Measurements from ENCODE around the gene RIPOR3.
"Not testable (repeated sequence)": the region's sequence is repeated elsewhere in the genome, so short reads cannot be mapped to it uniquely, and the experiment has no call there.

RIPOR3 gene

DNA sequence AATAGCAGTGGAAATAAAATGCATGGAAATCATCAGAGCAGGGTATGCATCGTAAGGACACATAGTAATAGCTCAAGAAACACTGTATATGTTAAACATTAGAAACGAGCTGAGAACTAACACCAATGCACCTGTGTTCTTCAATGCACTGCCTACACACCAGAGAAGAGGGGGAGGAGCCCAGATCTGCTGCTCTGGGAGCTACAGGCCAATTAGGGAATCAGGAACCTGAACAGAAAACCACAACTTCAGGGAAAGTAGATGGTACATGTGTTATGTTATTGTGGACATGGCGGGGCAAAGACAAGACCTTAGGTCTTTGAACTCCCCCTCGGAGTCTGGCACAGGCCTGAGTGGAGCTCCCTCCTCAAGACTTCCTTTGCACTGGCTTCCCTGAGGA is 39.7 kb downstream of the RIPOR3 start:
- no peak for DNase-seq

DNA sequence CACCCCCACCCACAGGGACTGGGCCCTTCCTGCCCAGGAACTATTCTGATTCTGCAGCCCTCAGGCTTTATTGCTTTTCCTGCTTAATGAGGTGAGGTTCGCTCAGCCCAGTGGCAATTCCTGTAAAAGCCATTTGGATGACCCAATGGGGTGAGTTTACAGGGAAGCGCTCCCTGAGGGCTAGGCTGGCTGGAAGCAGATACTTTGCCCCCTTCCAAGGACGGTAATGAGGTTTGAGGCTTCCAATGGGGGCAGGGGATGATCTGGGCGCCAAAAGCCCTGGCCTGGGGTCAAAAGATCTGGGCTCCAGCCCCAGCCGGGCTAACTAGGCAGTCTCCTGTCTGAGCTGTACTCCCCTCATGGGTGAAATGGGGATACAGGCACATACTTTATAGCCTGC is 41.8 kb downstream of the RIPOR3 start:
- no peak for DNase-seq

DNA sequence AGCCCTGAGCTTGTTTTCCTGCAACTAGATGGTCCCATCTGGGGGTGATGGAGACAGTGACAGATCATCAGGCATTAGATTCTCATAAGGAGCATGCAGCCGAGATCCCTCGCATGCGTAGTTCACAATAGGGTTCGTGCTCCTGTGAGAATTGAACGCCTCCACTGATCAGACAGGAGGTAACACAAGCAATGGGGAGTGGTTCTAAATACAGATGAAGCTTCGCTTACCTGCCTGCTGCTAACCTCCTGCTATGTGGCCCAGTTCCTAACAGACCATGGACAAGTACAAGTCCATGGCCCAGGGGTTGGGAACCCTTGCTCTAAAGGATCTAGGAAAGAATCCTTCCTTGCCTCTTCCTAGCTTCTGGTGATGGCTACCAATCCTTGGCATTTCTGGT is 42.7 kb downstream of the RIPOR3 start:
- DNase-seq, result no peak

DNA sequence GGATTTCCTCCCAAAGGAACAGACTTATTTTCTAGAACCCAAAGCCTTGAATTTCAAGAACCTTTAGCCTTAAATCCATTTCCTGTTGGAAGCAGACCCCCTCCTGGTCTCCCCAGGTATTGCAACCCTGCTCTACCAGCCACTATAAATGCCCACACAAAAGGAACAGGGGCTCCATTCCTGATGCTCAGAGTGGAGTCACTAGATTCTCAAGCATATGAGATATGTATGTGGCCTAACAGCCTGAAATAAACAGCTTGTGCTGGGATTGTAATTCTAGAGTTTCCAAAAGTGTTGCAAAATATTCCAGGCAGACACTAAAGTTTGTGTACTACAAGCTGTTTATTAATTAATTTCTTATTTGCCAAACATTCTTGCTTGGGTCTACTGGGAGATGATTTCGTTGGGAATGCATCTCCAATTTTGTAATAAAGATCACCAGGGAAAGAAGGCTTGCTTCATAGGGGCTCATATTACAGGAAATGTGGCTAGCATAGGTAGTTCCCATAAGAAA is 44.8 kb downstream of the RIPOR3 start:
- no peak for DNase-seq

DNA sequence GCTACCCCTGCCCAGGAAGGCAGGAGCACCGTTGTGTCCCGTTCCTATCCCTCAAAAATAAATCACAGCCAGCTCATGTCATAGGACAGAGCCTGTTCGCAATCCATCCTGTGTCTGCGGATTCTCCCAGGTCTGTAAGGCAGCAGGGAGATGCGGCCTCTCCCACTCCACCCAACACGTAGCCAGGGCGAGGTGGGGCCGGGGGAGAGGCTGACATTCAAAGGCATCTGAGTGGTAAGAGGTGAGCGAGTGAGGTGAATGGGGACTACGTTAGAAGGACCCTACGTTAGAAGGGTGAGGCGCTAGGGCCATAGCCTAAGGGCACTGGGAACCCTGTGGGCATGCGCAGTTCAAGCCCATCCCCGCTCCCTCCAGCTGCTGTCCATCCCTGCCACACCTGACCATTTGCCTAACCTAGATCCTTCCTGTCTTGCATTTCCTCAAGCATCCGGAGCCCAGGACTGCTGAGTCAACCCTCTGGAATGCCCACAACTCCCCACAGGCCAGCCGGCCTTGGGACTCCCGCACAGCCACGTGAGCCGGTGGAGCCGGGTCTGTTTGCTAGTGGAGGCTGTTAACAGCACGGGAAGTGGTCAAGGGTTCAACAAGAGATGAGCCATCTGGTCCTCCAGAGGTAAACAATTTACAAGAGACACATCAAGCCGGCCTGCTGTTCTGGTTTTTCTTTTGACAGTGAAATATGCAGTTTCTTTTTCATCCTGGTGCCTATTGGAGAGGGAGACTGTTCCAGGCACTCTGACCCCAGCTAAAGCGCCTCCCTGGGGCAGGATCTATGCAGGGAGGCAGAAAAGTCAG is 45.9 kb downstream of the RIPOR3 start:
- no peak for DNase-seq

DNA sequence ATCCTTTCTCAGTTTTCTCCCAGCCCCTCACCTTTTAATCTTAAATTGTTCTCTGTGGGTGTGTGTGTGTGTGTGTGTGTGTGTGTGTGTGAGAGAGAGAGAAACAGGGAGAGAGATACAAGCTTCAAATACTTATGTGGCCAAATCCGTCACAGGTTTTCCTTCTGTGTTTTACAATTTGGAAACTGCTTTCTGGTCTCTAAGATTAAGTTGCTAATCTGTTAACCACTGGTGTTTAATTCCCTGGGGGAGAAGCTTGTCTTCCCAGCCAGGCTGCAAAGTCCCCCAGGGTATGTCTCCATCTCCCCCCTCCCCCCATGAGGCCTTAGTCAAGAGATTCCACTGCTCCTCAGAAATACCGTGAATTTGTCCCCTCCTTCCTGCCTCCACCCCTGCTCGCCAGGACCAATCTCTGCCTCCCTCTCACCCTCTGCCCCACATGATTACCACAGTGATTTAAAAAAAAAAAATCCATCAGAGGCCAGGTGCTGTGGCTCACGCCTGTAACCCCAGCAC is 49.0 kb downstream of the RIPOR3 start:
- DNase-seq, result no peak

DNA sequence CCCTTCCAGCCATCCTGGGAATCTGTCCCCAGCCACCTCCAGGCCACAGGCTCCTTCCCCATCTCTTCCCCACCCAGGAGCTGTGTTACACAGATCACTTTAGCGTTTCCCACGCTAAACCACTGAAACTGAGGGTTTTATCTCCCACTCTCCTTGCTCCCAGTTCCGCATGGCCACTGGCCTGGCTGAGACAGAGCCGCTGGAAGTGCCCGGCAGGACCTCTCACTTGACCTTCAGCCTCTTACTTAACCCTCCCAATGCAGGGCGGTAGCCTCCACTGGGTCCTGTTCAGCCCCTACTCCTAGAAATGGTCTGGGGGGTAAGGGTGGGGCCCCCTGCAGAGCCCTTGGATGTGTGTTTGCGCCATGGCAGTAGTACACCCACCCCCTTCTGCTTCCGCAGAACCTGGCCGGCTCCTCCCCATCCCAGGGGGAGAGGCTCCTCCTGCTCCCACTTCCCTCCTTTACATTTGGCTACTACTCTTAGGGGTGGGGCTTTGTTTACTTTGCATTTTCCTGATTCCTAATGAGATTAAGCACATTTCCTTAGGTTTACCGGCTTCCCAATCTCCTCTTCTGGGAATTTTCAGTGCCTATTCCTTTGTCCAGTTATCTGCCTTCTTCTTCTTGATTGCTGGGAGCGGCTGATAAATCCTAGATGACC is 49.6 kb downstream of the RIPOR3 start:
- not testable (repeated sequence) for DNase-seq

DNA sequence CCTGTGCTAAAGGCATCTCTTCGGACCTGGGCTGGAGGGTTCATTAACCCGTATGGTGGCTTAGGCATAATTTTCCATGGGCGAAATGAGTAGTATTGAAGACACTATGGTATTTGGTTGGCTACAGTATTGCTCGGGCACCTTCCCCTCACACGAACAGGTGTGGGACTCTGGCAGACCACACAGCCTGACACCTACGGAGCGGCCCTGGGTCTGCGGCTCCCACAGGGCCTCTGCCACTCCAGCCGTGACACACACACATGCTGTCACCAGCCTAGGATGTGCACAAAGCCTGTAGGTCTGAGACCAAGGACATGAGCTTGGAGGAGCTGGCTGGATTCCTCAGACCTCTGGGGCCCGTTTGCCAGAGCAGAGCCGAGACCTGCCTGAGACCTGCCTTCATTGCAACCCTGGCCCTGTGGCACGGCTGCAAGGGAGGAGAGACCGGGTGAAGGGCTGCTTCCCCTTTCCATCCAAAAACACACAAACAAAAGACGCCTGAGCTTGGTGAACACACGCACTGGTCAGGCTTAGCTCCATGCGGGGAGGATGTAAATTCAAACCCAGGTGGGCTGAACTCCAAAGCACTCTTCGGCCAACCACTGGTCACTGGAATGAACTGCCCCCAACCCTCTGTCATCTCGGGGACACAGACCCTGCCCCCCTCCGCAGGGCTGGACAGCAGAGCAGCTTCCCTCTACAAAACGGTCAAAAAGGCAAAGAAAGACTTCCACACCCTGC is 51.2 kb downstream of the RIPOR3 start:
- not testable (repeated sequence) for DNase-seq

DNA sequence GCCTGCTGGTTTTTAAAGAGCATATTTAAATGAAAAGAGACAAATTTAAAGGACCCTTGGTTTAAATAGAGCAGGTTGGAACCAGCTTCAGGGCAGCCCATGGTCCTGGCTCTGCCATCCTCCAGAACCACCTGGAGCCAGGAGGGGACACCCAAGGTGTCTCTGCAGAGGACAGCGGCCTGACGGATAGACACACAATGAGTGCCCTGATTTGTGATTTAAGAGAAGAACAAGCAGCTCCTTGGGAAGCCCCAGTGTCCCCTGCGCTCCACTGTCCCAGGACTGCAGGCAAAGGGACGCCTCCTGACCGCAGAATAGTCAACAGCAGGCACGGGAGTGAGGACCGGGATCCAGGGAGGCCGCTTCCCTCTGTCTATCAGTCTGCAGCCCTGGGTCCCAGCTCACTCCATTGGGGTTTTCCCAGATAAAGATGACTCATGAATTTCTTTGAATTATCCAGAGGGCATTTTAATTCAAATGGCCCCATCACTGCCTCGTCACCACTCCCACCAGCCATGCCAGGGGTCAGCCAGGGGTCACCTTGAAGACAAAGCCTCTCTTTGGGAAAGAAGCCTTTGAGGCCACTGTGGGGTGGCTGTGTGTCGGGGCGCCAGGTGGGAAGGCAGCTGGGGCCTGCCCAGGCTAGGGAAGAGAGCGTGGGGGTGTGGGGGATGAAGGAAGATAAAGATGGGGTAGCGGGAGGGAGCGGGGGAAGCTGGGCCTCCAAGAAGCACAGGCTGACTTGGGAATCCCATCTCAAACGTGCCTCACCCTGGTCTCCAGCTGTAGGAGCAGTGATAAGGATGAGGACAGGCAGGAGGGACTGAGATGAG is 53.1 kb downstream of the RIPOR3 start:
- DNase-seq, result not testable (repeated sequence)

DNA sequence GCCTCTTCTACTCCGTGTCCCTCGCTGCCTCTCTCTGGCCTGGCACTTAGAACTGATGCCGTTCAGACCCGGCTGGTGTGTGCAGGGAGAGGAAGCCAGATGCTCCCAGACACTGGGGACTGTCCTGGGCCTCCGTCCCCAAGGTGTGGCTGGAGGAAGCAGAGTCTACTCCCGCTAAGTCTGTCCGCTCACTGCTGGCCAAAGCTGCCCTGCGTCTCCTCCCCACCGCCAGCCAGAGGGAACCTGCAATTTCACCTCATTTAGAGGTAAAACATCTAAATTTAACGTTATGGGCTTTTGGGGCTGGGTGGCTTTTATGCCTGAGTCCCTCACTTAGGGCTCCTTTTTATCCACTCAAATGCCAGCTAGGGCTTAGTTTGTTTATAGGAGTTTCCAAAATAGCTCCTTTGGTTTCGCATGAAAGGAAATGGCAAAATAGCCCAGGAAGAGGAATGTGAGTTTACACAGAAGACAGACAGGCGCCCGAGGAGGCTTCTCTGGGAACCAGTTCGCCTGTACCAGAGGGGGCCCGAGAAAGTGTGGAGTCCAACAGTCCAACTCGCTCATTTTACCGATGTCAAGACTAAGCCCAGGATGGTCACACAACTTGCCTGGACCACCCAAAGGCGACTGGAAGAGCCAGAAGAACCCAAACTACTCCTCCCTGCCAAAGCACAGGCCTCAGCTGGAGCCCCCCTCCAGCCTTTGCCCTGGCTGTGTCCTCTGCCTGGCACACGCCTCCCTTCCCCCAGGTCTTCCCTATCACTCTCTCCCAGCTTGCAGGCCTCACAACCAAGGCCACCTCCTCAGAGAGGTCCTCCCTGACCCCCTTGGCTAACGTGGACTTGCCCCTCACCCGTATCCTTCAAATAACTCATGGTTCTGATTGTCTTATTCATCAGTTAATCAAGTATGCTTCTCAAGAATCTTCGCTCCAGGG is 54.5 kb downstream of the RIPOR3 start:
- DNase-seq, result no peak

DNA sequence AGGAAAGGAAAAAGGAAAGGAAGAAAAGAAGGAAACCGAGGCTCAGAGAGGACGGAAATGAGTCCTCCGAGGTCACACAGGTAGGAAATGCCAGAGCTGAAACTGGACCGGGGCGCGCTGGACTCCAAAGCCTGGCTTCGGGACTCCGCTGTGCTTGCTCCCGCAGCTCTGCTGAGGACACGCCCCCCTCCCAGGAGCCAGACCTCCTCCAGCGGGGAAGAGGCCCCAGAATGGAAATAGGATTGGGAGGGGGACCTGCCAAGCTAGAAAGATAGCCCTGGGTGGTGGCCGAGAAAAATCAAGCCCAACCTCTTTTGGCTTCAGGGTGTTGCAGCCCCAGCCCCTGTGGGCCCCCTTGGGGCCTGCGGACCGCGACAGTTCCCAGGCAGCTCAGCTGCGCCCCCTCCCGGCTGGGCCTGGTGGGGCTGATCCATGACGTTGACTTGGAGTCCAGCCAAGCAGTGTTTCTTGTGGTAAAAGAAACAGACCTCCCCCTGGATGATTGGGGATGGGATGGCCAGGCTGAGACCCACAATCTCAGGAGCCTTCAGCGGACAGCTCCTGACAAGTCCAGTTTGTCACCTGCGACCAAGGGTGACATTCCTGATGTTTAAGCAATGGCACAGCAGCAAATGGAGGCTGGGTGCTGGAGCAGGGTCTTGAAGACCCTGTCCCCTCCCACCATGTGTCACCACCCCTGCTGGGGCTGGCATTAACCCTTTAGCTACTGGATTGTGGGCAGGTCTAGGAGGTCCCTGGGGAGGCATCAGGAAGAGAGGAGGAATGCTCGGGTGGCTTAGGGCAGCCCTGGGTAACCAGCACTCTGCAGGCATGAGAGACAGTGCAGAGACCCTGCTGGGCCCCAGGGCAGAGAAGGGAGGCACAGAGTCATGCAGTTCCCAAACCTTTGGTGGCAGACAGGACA is 55.4 kb downstream of the RIPOR3 start:
- DNase-seq, result peak; percentile 67 to 69

DNA sequence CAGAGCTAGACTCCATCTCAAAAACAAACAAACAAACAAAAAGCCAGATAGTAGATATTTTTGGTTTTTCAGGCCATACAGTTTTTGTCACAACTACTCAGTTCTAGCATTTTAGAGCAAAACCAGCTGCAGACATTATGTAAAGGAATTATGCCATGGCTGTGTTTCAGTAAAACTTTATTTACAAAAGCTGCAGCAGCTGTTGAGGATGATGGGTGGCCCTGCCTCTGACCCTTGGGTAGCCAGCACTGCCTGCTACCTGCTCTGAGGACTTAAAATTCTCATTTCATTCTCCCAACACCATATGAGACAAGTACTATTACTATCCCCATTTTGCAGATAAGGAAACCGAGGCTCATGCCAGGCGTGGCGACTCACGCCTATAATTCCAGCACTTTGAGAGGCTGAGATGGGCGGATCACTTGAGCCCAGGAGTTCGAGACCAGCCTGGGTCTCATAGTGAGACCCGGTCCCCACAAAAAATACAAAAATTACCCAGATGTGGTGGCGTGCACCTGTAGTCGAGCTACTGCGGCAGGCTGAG is 56.3 kb downstream of the RIPOR3 start:
- DNase-seq, result no peak

DNA sequence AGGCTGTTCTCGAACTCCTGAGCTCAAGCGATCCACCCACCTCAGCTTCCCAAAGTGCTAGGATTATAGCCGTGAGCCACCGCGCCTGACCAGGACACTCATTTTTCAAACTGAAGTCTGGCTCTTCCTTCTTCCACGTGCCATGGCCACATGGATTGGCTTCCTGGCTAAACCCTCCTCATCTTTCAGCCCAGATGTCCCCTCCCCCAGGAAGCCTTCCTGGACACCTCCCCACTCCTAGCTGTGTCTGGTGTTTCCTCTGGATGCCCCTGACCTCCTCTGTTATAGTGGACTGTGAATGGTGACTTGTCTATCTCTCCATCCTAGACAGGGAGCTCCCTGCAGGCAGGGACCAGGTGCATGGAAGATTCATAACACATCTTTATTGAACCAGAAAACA is 57.2 kb downstream of the RIPOR3 start:
- no peak for DNase-seq

DNA sequence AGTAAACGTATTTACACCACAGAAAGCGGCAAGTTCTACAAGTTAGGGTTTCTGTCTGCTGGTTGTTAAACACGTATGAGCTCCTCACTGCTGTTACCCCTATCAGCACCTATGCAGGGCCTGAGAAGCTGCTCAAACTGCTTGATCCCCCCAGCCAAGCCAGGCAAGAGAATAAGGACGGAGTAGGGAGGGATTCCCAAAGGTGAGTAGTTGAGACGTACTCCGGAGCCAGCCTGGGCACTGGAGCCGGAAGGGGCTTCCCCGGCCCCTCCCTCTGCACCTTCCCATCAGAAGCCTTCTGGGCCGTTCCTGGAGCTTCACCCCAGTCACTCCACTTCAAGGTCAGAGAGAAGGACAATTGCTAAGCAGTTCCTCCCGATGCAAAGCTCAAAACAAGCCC is 58.0 kb downstream of the RIPOR3 start:
- DNase-seq, result no peak

DNA sequence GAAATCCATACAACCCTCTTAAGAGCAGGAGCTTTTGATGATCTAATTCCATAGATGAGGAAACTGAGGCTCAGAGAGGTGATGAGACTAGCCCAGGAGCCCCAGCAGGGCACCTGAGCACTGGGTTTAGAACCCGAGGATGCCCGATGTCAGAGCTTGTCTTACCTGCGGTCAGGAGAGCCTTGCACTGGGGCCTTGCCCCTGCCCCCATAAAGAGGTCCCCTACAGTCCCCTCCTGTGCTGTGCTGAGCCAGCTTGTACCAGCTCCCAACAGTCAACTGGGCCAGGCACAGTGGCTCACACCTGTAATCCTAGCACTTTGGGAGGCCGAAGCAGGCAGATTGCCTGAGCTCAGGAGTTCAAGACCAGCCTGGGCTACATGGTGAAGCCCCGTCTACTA is 58.6 kb downstream of the RIPOR3 start:
- no peak for DNase-seq

DNA sequence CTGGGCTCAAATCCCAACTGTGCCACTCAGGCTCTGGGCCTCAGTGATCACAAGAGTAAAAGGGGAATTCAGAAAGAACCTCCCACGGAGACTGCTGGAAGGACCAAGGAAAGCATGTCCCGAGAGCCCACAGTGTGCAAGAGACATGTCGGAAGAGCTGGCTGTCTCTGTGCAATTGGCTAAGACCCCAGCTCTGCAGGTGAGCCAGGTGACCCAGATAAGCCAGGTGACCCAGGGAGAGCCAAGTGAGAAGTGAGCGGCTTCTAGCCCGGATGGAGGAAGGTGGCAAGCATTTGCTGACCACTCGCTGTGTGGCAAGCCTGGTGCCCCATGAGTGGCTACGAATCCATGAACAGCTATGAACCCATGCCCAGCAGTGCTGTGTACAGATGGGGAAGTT is 59.1 kb downstream of the RIPOR3 start:
- DNase-seq, result no peak

DNA sequence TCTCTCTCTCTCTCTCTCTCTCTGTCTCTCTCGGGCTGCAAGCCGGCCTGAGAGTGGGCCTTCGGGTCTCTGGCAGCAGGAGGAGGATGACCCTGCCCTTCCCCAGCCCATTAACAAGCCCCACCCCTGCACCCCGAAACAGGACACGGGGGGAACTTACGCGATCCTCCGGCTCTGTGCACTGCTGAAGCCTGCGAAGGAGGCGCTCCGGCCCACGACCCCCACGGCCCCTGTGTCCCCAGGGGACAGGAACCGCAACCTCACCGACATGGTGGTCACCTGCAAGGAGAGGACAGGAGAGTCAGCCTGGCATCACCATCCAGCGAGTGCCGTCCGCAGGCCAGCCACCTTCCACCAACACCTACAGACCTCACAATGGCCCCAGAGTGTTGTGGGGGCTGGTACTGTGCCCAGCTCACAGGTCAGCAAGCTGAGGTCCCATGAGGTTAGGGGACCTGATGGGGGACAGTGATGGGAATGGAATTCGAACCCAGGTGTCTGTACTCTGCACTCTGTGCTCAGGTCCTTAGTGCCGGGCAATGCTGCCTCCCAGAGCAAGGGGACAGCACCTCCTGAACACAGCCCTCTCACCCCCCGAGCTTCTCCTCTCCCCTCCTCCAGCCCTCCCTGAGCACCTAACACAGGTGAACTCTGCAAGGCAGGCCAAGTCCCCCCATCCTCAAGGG is 60.6 kb downstream of the RIPOR3 start:
- no peak for DNase-seq

DNA sequence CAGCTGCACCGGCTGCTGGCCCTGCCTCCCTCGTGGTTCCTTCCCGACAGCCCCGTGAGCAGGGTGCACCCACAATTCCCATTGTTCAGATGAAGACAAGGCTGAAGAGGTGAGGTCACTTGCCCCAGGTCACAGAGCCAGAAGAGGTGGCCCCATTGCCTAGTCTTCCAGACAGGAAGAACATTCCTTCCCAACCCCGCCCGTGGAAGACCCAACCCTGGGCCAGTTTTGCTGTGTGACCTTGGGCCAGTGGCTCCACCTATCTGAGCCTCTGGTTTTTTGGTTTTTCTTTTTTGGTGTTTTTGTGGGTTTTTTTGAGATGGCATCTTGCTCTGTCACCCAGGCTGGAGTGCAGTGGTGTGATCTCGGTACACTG is 61.7 kb downstream of the RIPOR3 start:
- DNase-seq, result no peak

Data from Kasumi-1 (cell line).